Measurements from ENCODE around the gene SLC9A1. TPM values are rescaled to one million over a fixed set of nuclear protein-coding genes. Genes with fewer than 3 reads are reported as not detected.
"Not testable (repeated sequence)": the region's sequence is repeated elsewhere in the genome, so short reads cannot be mapped to it uniquely, and the experiment has no call there.

SLC9A1 gene
- polyA plus RNA-seq, 1 donor, result 28.2 TPM

- DNase-seq, result no peak
Observed at GRCh38 chr1:27133991-27134390, 20.9 kb downstream of the SLC9A1 start.

DNA sequence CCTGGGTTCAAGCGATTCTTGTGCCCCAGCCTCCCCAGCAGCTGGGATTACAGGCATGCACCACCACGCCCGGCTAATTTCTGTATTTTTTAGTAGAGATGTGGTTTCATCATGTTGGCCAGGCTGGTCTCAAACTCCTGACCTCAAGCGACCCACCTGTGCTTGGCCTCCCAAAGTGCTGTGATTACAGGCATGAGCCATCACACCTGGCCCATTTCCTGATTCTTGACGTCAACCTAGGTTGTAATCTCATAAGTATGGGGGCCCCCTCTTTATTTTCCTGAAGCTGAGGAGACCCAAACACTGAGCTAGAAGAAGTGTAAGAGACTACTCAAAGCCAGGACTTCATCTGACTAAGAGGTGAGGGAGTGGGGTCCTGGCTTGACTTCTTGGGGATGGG, 21.8 kb downstream of the SLC9A1 start:
- DNase-seq, result no peak

- no peak for DNase-seq
Observed at GRCh38 chr1:27132624-27133023, 22.3 kb downstream of the SLC9A1 start.

- no peak for DNase-seq
Observed at GRCh38 chr1:27132147-27132546, 22.8 kb downstream of the SLC9A1 start.

GRCh38 chr1:27130798-27131197, 24.1 kb downstream of the SLC9A1 start:
- DNase-seq, result no peak

DNA sequence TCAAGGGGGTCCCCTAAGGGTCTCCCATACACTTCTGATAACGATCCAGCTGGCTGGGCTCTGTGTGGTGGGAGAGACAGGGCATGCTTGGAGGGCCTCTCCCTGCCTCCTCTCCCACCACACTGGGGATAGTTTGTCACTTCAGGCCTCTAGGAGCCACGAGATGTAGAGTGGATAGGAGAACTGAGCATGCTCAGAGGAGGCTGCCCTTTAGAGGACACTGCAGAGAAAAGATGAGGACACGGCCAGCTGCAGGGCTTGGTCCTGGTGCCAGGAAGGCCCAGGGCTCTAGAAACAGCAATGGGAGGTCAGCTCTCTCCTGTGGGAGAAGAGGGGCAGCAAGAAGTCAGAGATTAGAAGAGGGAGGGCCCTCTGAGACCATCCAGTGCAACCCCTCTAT, 25.7 kb downstream of the SLC9A1 start:
- DNase-seq, result no peak

- DNase-seq, result no peak
Observed at GRCh38 chr1:27127419-27127818, 27.5 kb downstream of the SLC9A1 start.

GRCh38 chr1:27126391-27126790, 28.5 kb downstream of the SLC9A1 start:
- DNase-seq, result no peak

DNA sequence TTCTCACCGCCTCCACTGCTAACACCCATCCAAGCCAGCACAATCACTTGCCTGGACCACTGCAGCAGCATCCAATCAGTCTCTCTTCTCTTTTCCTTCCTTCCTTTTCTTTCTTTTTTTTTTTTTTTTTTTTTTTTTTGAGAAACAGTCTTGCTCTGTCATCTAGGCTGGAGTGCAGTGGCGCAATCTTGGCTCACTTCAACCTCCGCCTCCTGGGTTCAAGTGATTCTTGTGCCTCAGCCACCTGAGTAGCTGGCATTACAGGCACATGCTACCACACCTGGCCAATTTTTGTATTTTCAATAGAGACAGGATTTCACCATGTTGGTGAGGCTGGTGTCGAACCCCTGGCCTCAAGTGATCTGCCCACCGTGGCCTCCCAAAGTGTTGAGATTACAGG, 29.8 kb downstream of the SLC9A1 start:
- not testable (repeated sequence) for DNase-seq

- no peak for DNase-seq
Observed at GRCh38 chr1:27124405-27124804, 30.5 kb downstream of the SLC9A1 start.

- DNase-seq, result no peak
Observed at GRCh38 chr1:27122652-27123051, 32.3 kb downstream of the SLC9A1 start.

DNA sequence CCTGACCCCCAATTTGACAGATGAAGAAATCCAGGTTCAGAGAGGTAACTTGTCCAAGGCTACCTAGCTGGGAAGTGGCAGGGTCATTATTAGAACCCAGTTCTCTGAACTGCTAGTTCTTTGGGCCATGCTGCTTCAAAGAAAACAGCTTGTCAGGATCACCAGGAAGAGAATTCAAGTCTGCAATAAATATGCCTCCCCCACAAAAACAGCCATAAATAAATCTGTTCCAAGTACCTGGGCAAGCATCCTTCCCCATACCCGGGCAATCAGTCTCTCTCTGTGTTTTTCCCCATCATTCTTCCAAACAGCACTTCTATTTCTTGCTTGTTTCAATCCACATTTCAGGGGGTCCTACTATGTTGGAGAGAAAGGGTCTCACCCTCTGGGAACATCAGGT, 34.1 kb downstream of the SLC9A1 start:
- no peak for DNase-seq

DNA sequence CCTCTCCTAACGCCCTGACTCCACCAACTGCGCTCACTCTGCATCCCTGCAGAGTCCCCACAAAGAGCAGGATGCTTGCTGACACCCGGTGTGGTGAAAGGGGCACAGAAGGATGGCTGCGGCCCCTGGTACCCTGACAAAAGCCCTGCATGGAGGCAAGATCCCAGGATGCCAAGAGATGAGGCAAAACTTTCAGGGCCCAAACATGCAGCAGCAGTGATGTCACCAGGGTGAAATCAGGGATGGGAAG, 36.6 kb downstream of the SLC9A1 start:
- DNase-seq, result no peak

DNA sequence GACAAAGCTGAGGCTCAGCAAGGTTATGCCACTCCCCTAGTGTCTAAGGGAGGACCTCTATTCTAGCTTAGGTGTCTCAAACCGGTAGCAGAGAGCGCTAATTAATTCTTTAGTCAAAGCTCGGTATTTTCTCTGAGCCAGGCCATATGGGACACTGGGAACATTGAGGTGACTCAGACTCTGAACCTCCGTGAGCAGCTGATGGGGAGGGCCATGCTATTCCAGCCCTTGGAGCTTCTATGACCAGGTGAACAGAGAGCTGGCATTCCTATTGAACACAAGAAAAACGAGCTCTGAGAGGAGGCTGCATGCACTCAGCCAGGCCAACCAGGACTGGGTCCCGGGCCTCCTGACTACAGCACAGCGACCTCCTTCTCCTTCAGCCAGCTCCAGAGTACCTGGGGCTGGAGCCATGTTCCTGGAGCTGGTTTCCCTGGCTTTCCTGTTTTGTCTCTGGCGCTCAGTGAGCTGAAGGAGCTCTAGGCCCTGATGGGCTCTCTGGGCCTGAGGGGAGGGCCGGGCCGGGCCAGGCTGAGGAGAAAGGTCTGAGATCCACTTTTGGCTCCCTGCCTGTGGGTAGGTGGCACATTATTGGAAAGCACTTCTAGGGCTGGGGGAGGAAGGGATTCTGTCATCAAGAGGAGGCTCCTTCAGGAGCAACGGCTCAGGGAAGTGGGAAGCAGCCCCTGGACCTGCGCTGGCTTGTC, 37.0 kb downstream of the SLC9A1 start:
- DNase-seq, result no peak

DNA sequence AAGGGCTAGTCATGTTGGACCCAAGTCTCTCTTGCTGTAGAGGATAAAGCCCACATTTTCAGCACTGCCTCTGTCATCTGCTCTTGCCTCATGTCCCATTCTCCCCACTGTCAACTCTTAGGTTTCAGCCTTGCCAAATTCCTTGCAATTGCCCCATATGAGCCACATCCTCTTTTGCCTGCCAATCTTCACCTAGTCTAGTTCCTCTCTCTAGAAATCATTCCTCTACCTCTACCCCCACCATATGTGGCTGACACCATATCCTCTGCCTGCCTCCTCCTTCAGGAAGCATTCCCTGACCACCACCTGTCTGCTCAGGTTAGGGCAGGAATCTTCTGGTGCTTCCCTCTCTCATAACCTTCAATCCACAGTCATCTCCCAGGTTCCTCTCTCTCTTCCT, 38.2 kb downstream of the SLC9A1 start:
- DNase-seq, result no peak

DNA sequence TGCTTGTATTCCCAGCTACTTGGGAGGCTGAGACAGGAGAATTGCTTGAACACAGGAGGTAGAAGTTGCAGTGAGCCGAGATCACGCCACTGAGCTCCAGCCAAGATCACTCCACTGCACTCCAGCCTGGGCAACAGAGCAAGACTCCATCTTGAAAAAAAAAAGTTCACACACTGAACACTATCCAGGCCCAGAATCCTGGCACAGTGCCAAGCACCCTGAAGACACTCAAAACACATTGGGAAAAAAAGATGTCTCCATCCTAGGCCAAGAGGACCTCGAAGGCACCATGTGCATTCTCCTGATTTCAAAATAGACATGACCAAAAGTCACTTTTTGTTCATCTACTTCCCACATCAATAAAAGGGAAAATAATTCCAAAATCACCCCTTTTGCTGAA, 38.7 kb downstream of the SLC9A1 start:
- DNase-seq, result no peak

DNA sequence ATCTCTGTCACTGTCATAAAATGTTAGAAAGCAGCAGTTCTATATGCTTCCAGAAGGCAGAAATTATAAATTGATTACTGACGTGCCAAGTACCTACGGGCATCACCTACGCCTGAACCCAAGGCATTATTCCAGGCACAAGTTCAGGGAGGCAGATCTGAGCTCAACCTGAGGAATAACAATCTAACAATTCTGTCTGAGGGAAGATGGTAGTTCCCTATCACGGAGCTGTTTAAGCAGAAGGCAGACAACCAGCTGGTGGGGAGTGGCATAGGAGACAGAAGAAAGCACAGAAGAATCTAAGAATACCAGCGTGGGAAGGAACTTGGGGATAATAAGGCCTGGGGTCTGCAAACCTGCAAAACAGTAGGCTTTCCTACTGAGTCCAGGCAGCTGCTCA, 40.4 kb downstream of the SLC9A1 start:
- DNase-seq, result no peak

GRCh38 chr1:27113861-27114260, 41.1 kb downstream of the SLC9A1 start:
- no peak for DNase-seq

- DNase-seq, result peak; percentile 69
Observed at GRCh38 chr1:27111626-27112573, 43.0 kb downstream of the SLC9A1 start.

DNA sequence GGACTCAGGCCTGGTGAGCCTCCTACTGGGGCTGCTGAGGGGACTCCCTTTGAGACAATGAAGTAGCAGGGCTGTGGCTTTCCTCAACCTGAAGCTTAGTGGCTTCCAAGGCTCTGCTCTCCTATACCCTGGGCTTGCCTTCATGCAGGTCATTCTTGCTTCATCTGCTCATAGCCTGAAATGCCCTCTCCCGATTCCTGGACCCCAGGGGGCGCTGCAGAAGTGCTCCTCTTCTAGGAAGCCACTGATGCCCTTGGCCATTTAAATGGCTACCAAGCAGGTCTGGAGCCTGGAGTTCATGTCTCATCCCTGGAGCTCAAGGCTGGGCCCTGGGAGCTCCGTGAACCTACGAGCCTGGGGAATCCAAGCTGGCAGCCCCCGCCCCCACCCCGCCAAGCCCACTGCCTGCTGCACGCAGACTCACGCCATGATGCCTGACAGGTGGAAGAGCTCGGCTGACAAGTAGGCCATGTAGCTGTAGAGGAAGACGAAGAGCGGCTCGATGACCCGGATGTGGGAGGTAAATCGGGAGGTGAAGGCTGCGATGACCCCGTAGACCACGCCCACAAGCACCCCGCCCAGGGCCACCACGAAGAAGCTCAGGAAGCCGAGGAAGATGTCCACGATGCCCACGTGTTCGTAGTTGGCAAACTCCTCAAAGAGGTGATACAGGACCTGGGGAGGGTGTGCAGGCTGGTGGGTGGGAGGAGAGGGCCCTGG, 45.7 kb downstream of the SLC9A1 start:
- no peak for DNase-seq

DNA sequence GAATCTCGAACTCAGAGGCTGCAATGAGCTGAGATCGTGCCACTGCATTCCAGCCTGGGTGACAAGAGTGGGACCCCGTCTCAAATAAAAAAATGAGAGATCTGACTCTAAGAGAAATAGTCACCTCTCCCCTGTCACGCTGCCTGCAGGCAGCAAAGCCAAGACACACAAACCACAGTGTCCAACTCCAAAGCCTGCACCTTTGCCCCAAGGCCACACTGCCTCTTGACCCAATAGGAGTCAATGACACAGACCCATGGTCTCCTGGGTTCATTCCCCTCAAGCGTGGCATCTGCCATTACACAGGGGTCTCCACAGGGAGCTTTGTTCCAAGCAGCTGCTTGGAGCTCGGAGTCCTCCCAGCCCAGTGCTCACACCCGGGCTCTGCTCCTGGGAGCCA, 46.3 kb downstream of the SLC9A1 start:
- DNase-seq, result no peak

GRCh38 chr1:27106561-27107323, 48.2 kb downstream of the SLC9A1 start:
- no peak for DNase-seq

Measured in left kidney (tissue), 2 donors.